IPS DF 4.7 (cell line): ENCODE data around the gene CNOT11.
"Not testable (repeated sequence)": the region's sequence is repeated elsewhere in the genome, so short reads cannot be mapped to it uniquely, and the experiment has no call there.

Experiments used
- DNase-seq: peaks from one replicate; pipeline ENCODE4 v3.0.0-alpha.2; 2013; ENCODE audit warnings: low spot score; ENCODE audit errors: extremely low read depth

The CNOT11 gene

DNA sequence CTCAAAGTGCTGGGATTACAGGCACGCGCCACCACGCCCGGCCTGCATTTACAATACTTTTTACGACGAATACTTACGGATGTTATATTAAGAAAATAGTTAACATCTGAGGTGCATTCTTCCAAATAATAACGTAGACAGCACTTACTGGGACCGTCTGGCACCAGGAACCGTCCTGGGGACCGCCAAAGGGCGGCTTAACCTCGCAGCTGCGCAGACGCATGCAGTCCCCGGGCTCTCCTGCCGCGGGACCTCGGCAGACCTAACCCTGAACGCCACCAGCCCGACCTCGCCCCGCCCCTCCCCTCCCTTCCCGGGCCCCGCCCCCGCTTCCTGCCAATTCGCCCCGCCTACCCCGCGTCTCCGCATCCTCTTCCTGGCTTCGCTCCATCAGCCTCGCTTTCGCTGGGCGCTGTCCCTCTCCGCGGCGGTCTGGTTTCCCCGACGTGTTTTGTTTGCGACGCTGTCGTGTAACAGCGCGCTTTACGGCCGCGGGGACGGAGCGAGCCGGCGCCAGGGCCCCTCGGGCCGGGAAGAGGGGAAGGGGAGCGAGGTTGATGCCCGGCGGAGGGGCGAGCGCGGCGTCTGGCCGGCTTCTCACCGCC, at the start of gene CNOT11:
Gene CNOT11 (plus strand): TSS at position 479 of the 605 bp plus-strand sequence. CDS start 79 bp downstream, at position 558.
- peak; percentile 87 for DNase-seq

DNA sequence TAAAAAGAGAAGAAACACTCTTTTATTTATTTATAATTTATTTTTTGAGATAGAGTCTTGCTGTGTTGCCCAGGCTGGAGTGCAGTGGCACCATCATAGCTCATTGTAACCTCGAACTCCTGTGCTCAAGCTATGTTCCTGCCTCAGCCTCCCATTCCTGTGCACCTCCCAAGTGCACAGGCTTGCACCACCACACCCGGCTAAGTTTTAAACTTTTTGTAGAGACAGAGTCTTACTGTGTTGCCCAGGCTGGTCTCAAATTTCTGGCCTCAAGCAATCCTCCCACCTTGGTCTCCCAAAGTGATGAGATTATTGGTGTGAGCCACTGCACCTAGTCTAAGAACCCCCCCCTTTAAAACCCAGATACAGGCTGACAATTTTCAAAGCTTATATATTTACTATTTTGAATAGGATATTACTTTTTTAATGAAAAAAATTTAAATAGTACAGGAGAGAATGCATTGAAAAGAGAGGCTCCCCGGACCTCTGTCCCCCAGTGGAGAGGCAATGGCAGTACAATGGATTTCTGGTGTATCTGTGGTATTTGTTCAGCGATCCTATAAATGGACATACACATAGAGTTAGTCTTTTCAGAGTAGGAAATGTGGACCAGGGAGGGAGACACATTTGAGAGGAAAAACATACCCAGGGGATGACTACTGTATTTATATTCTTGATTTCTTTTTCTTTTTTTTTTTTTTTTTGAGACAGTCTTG, 48.1 kb upstream of the CNOT11 start:
- DNase-seq: no peak

GRCh38 chr2:101205521-101206479, 46.9 kb upstream of the CNOT11 start:
- peak; percentile 56 for DNase-seq

DNA sequence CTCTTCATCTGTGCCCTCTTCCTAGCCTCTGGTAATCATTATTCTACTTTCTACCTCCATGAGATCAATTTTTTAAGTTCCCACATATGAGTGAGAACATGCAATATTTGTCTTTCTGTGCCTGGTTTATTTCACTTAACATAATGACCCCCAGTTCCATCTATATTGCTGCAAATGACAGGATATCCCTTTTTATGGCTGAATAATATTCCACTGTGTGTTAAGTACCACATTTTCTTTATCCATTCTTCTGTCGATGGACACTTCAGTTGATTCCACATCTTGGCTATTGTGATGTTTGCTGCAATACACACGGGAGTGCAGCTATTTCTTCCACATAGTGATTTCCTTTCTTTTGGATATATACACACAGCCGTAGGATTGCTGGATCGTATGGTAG, 43.9 kb upstream of the CNOT11 start:
- DNase-seq: no peak

DNA sequence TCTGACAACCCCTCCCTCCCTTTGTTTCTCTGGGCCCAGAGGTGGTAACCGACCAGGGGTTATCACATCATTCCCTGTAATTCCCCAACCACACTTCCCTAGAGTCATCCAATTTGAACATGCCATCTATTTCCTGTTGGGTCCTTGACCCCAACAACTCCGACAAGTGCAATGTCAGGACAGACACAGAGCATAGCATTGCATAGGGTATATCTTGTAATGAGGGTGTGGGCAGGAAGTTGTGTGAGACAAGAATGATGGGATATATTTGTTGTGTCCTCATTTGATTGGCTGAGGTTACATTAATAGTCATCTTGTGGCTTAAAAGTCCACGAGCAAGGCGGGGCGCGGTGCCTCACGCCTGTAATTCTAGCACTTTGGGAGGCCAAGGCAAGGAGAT, 33.4 kb upstream of the CNOT11 start:
- DNase-seq: no peak

DNA sequence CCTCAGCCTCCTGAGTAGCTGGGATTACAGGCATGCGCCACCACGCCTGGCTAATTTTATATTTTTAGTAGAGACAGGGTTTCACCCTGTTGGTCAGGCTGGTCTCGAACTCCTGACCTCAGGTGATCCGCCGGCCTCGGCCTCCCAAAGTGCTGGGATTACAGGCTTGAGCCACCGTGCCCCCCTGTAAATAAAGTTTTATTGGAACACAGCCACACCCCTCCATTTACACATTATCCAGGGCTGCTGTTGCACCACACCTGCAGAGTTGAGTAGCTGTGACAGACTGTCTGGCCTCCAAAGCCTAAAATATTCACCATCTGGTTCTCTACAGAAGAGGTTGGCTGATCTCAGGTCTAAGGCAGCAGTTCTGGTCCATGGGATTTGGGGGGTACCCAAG, 32.6 kb upstream of the CNOT11 start:
- not testable (repeated sequence) for DNase-seq

DNA sequence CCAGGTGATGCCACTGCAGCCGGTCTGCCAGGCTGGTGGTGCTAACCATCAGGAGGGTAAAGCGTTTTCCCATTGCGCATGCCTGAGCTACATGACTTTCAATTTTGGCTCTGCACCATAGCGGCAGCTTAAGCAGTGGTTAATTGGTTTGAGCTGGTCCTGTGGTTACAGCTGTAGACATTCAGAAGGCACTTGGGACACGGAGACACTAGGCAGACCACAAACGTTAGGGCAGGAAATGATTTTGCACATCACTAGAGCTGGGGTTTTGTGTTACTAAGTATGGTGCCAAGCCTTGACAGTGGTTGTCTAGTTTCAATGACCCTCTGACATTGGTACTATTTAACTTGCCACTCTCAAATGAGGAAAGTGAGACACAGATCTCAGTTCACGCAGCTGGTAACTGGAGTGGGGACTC, 28.9 kb upstream of the CNOT11 start:
- DNase-seq: no peak

GRCh38 chr2:101230541-101231001, 22.1 kb upstream of the CNOT11 start:
- DNase-seq: no peak

- no peak for DNase-seq
Observed at GRCh38 chr2:101231240-101231639, 21.4 kb upstream of the CNOT11 start.

DNA sequence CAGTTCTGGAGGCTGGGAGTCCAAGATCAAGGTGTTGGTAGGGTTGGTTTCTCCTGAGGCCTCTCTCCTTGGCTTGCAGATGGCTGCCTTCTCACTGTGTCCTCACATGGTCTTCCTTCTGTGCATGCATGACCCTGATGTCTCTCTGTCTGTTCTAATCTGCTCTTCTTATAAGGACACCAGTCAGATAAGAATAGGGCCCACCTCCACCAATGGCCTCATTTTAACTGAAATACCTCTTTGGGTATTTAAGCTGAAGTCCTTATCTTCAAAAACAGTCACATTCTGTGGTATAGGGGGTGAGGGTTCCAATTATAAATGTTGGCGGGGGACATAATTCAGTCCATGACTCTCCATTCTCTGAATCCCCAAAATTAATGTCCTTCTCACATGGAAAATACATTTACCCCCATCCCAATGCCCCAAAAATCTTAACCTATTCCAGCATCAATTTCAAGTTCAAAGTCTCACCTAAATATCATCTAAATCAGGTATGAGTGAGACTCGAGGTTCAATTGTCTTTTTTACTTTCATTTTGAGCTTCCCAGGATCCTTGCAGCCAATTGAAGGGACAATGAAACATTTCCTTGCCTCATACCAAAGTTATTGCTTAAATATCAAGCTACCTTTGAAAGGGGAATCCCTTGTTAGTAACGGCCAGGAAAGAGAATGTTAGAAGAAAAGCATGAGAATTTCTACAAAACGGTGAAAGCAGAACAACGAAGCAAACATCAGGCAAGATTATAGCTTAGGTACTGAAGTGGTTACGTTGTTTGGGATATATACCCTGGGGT, 20.6 kb upstream of the CNOT11 start:
- no peak for DNase-seq

GRCh38 chr2:101232770-101233169, 19.9 kb upstream of the CNOT11 start:
- DNase-seq: no peak

- no peak for DNase-seq
Observed at GRCh38 chr2:101234169-101234938, 18.3 kb upstream of the CNOT11 start.

GRCh38 chr2:101235956-101236355, 16.7 kb upstream of the CNOT11 start:
- not testable (repeated sequence) for DNase-seq

- not testable (repeated sequence) for DNase-seq
Observed at GRCh38 chr2:101237944-101238343, 14.7 kb upstream of the CNOT11 start.

- DNase-seq: no peak
Observed at GRCh38 chr2:101238930-101239759, 13.5 kb upstream of the CNOT11 start.

DNA sequence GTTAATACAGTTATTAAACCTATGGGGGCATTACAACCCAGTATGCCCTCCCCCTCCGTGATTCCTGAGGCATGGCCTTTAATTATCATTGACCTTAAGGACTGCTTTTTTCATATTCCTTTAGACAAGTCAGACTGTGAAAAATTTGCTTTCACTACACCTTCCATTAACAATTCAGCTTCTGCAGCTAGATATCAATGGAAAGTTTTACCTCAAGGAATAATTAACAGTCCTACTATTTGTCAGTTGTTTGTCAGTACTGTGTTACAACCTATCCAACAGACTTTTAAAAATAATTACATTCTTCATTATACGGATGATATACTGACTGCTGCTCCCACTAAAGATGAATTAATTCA, 12.9 kb upstream of the CNOT11 start:
- DNase-seq: not testable (repeated sequence)

GRCh38 chr2:101240694-101241093, 12.0 kb upstream of the CNOT11 start:
- DNase-seq: not testable (repeated sequence)

- no peak for DNase-seq
Observed at GRCh38 chr2:101241158-101241557, 11.5 kb upstream of the CNOT11 start.

- DNase-seq: not testable (repeated sequence)
Observed at GRCh38 chr2:101244373-101244772, 8.3 kb upstream of the CNOT11 start.
